Stimulated activated naive CD8-positive, alpha-beta T cell treated with anti-CD3 and anti-CD28 coated beads, Interleukin-15, Interleukin-2, amounts not matched to agents 100 ng/mL and 50 ng/mL, for 24 hours (primary cell): Measurements from ENCODE around the gene BATF2.
A peak's percentile ranks its signal among the peaks of the same experiment; 100 is the strongest.
"Not testable (repeated sequence)": the region's sequence is repeated elsewhere in the genome, so short reads cannot be mapped to it uniquely, and the experiment has no call there.

Experiments used
- H3K27ac Mint-ChIP-seq: one replicate; pipeline ENCODE4 v1.8.0; 2021; ENCODE audit warnings: mild to moderate bottlenecking, mixed read lengths
- H3K27me3 Mint-ChIP-seq: one replicate; pipeline ENCODE4 v1.8.0; 2021; ENCODE audit warnings: mixed read lengths
- H3K36me3 Mint-ChIP-seq: one replicate; pipeline ENCODE4 v1.8.0; 2021; ENCODE audit warnings: low read depth, mixed read lengths
- H3K4me1 Mint-ChIP-seq: one replicate; pipeline ENCODE4 v1.8.0; 2021; ENCODE audit warnings: low read depth, mixed read lengths
- H3K4me3 Mint-ChIP-seq: one replicate; pipeline ENCODE4 v1.8.0; 2021; ENCODE audit warnings: mild to moderate bottlenecking, mixed read lengths
- H3K9me3 Mint-ChIP-seq: one replicate; pipeline ENCODE4 v1.8.0; 2021; ENCODE audit warnings: mixed read lengths

The BATF2 gene

GRCh38 chr11:65021509-65021908 lies 24.7 kb upstream of the BATF2 start:
- no peak overlapping the region for H3K27ac Mint-ChIP-seq
- no peak overlapping the region for H3K4me3 Mint-ChIP-seq
- peaks cover 23% of the 10 kb centered on the region for H3K36me3 Mint-ChIP-seq
- H3K27me3 Mint-ChIP-seq: no peaks in the 10 kb centered on the region
- H3K4me1 Mint-ChIP-seq: peaks cover 10% of the 10 kb centered on the region
- no peaks in the 10 kb centered on the region for H3K9me3 Mint-ChIP-seq

GRCh38 chr11:65021003-65021402 lies 24.2 kb upstream of the BATF2 start:
- Mint-ChIP-seq H3K27me3 (no peaks in the 10 kb centered on the region), H3K36me3 (peaks cover 26% of the 10 kb centered on the region), H3K9me3 (no peaks in the 10 kb centered on the region), H3K4me1 (peaks cover 15% of the 10 kb centered on the region), H3K4me3 (no peak overlapping the region), H3K27ac (no peak overlapping the region)

DNA sequence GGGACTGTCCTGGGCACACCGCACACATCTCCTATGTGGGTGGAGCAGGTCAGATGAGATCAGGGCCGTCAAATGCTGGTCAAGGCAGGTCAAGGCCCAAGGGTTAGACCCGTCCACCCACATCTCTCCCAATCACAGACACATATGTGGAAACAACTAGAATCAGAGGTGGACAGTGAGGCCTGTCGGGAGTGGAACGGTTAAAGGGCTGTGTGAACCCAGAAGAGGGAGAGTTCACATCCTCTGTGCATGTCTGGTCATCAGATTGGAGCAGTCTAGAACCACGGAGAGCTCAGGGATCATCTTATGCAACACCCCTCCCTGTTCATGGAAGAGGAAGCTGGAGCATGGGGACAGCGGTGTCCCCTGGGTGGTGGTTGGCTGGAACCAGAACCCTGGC lies 23.1 kb upstream of the BATF2 start:
- Mint-ChIP-seq H3K27me3 (no peaks in the 10 kb centered on the region), H3K4me3 (no peak overlapping the region), H3K36me3 (peaks cover 26% of the 10 kb centered on the region), H3K27ac (no peak overlapping the region), H3K4me1 (peaks cover 21% of the 10 kb centered on the region), H3K9me3 (no peaks in the 10 kb centered on the region)

DNA sequence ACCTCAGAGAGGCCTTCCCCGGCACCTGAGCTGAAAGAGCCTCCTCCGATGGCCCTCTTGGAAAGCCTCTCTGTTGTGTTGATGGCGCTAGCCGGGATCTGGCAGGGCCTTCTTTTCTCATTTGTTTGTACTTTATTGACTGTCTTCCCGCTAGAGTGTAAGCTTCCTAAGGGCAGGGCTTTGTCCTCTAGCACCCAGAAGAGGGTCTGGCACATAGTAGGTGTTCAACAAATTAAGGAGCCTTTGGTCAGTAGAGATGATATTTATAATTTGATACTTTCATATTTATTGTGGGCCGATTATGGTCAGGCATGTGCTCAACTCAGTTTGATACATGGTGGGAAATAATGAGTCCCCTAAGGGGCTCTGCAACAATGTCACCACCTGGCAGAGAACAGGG lies 21.2 kb upstream of the BATF2 start:
- Mint-ChIP-seq H3K4me3 (no peak overlapping the region), H3K36me3 (peaks cover 26% of the 10 kb centered on the region), H3K9me3 (no peaks in the 10 kb centered on the region), H3K27ac (no peak overlapping the region), H3K27me3 (no peaks in the 10 kb centered on the region), H3K4me1 (peaks cover 28% of the 10 kb centered on the region)

GRCh38 chr11:65016705-65017104 lies 19.9 kb upstream of the BATF2 start:
- Mint-ChIP-seq H3K27ac (peak overlapping the region; percentile 37), H3K27me3 (no peaks in the 10 kb centered on the region), H3K4me3 (peak overlapping the region; percentile 17), H3K9me3 (no peaks in the 10 kb centered on the region), H3K36me3 (peaks cover 26% of the 10 kb centered on the region), H3K4me1 (peaks cover 30% of the 10 kb centered on the region)

GRCh38 chr11:65014726-65015227 lies 18.0 kb upstream of the BATF2 start:
- H3K36me3 Mint-ChIP-seq: peaks cover 25% of the 10 kb centered on the region
- peak overlapping the region; percentile 87 for H3K4me3 Mint-ChIP-seq
- H3K9me3 Mint-ChIP-seq: no peaks in the 10 kb centered on the region
- H3K27ac Mint-ChIP-seq: peak overlapping the region; percentile 94
- H3K4me1 Mint-ChIP-seq: peaks cover 30% of the 10 kb centered on the region
- H3K27me3 Mint-ChIP-seq: no peaks in the 10 kb centered on the region

GRCh38 chr11:65013888-65014725 lies 17.3 kb upstream of the BATF2 start, which contains the start of gene ARL2:
Gene ARL2 (plus strand): TSS chr11:65014160. CDS start chr11:65014208, 48 bp downstream.
- Mint-ChIP-seq H3K36me3 (peaks cover 20% of the 10 kb centered on the region), H3K9me3 (no peaks in the 10 kb centered on the region), H3K4me1 (peaks cover 30% of the 10 kb centered on the region), H3K27me3 (no peaks in the 10 kb centered on the region), H3K27ac (peak within 1 kb of the TSS; percentile 94), H3K4me3 (peak within 1 kb of the TSS; percentile 87)

DNA sequence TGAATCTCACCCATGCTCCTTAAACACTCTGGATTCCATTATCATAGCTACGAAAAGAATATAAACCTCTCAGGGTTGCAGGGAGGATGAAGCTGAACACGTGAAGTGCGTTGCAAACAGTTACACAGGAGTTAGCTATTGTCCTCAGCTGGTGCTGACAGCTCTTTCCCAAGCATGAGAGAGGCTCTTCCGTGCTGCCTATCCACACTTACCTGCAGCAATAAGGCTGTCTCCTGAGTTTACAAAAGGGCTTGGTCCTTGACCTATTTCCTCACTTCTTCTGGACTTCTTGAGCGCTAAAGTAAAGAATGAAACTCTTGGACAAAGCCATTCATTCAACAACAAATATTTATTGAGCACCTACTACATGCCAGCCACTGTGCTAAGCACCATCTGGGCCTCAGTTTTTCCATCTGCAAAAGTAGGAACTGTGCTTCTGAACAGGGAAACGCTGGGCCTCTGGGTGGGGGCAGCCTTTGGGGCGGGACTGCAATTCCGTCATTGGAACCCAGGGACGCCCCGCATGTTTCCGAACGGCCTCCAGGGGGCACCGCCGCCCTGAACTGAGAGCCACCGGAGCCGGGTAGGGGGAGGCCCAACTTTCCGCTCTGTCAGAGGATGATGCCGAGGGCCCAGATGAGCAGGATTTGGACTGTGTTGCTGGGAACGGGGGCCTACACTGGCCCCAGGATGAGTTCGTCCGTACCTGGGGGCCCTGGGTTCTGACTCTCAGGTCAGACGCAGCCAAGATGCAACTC lies 16.5 kb upstream of the BATF2 start:
- Mint-ChIP-seq H3K36me3 (peaks cover 20% of the 10 kb centered on the region), H3K4me3 (peak overlapping the region; percentile 86), H3K4me1 (peaks cover 30% of the 10 kb centered on the region), H3K27ac (peak overlapping the region; percentile 94), H3K9me3 (no peaks in the 10 kb centered on the region), H3K27me3 (no peaks in the 10 kb centered on the region)

DNA sequence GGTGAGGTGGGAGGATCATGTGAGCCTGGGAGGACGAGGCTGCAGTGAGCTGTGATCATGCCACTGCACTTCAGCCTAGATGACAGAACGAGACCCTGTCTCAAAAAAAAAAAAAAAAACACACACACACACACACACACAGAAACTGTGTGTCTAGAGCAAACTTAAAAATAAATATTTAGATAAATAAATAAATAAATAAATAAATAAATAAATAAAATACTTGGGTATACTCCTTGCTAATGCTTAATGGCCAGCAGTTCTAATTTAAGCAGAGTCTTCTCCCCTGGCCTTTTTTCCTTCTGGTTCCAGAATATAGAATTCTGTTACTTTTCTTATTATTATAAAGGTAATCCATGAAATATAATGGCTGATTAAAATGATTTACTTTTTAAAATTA lies 12.1 kb upstream of the BATF2 start:
- H3K4me1 Mint-ChIP-seq: peaks cover 8% of the 10 kb centered on the region
- H3K9me3 Mint-ChIP-seq: no peaks in the 10 kb centered on the region
- no peak overlapping the region for H3K27ac Mint-ChIP-seq
- no peaks in the 10 kb centered on the region for H3K36me3 Mint-ChIP-seq
- H3K4me3 Mint-ChIP-seq: no peak overlapping the region
- no peaks in the 10 kb centered on the region for H3K27me3 Mint-ChIP-seq

GRCh38 chr11:65008016-65008415 lies 11.2 kb upstream of the BATF2 start:
- no peaks in the 10 kb centered on the region for H3K36me3 Mint-ChIP-seq
- peaks cover 3% of the 10 kb centered on the region for H3K4me1 Mint-ChIP-seq
- H3K27ac Mint-ChIP-seq: no peak overlapping the region
- H3K9me3 Mint-ChIP-seq: no peaks in the 10 kb centered on the region
- no peak overlapping the region for H3K4me3 Mint-ChIP-seq
- H3K27me3 Mint-ChIP-seq: no peaks in the 10 kb centered on the region

- not testable (repeated sequence) for H3K36me3 Mint-ChIP-seq, H3K4me1 Mint-ChIP-seq, H3K27ac Mint-ChIP-seq, H3K9me3 Mint-ChIP-seq, H3K27me3 Mint-ChIP-seq, H3K4me3 Mint-ChIP-seq
Observed at GRCh38 chr11:65003968-65004367, 7.2 kb upstream of the BATF2 start.

- H3K4me3 Mint-ChIP-seq: no peak overlapping the region
- H3K27me3 Mint-ChIP-seq: no peaks in the 10 kb centered on the region
- no peaks in the 10 kb centered on the region for H3K36me3 Mint-ChIP-seq
- no peak overlapping the region for H3K27ac Mint-ChIP-seq
- H3K4me1 Mint-ChIP-seq: peaks cover 7% of the 10 kb centered on the region
- H3K9me3 Mint-ChIP-seq: no peaks in the 10 kb centered on the region
Observed at GRCh38 chr11:65003282-65003681, 6.5 kb upstream of the BATF2 start.

DNA sequence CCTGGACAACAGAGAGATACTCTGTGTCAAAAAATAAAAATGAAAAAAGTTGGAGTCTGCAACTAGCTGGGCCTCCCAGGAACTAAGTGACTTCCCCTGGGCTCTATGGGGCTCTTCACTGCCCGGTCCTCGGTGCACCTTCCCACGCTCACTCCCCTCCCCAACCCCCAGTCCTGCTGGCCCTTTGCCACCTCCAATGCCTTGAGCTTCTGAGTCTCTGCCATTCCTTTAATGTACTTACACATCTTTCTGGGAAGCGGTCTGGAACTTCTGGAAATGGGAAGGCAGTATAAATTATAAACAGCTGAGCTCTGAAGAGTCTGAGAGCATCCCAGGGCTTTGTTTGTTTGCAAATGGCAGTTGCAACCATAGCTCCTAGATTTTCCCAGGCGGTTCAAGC lies 5.9 kb upstream of the BATF2 start:
- H3K4me3 Mint-ChIP-seq: no peak overlapping the region
- no peaks in the 10 kb centered on the region for H3K36me3 Mint-ChIP-seq
- no peaks in the 10 kb centered on the region for H3K9me3 Mint-ChIP-seq
- no peaks in the 10 kb centered on the region for H3K27me3 Mint-ChIP-seq
- H3K4me1 Mint-ChIP-seq: peaks cover 9% of the 10 kb centered on the region
- H3K27ac Mint-ChIP-seq: no peak overlapping the region

- Mint-ChIP-seq H3K4me1 (peaks cover 21% of the 10 kb centered on the region), H3K4me3 (no peak overlapping the region), H3K36me3 (no peaks in the 10 kb centered on the region), H3K27me3 (no peaks in the 10 kb centered on the region), H3K9me3 (no peaks in the 10 kb centered on the region), H3K27ac (no peak overlapping the region)
Observed at GRCh38 chr11:64999478-64999877, 2.7 kb upstream of the BATF2 start.

GRCh38 chr11:64998690-64999431 lies 2.1 kb upstream of the BATF2 start:
- Mint-ChIP-seq H3K36me3 (no peaks in the 10 kb centered on the region), H3K9me3 (no peaks in the 10 kb centered on the region), H3K4me3 (no peak overlapping the region), H3K27ac (peak overlapping the region; percentile 14), H3K4me1 (peaks cover 21% of the 10 kb centered on the region), H3K27me3 (no peaks in the 10 kb centered on the region)
